ENCODE measurements around the gene RBM38. TPM values are rescaled to one million over a fixed set of nuclear protein-coding genes. Genes with fewer than 3 reads are reported as not detected.

Gene RBM38
- total and polyA plus RNA-seq, 2 of the 4 experiments (the other 2 are of a cell fraction) = 5.2 to 11.9 TPM

DNA sequence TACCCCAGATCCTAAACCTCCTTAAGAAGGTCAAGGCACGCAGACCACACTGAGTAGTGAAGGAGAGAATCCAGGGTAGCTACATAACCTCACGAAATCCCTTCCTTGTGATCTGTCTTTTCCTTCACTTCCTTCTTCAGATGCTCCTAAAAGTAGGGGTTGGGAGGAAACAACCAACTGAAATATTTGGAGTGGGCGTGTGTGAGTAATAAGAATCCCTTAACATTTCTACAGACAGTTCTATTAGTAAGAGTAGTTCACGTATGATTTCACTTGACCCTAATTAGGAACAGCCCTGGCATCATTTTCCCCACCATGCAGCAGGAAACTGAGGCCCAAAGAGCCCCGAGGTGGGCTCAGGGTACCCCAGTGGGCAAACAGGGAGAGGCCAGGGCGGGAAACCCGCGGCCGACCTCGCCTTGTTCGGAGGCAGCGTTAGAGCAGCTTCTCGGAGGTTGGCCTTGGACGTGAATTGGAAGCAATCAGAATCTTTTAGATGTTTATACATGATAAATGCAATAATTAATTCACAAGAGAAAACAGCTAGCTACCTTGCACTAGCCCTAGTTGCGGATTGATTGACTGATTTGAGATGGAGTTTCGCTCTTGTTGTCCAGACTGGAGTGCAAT is 41.0 kb upstream of the RBM38 start:
- Histone ChIP-seq H4K5ac (ENCODE audit: low read depth, low read length) (no peak overlapping the region), H3K27me3 (ENCODE audit: control insufficient read depth, insufficient read depth, low read length) (no peaks in the 10 kb centered on the region), H3K18ac (ENCODE audit: low read depth, low read length) (no peak overlapping the region), H3K27ac (ENCODE audit: insufficient read depth, low read length) (no peak overlapping the region), H3K4me2 (ENCODE audit: low read depth, low read length) (no peak overlapping the region), H2BK5ac (ENCODE audit: low read depth, low read length, poor library complexity, severe bottlenecking) (no peak overlapping the region), H4K8ac (ENCODE audit: low read depth in 2 of 2, low read length in 2 of 2) (peak overlapping the region; percentile 4 to 68; a peak in 3 of 4 replicates), H2AK5ac (ENCODE audit: low read depth, low read length) (no peak overlapping the region), H4K91ac (ENCODE audit: insufficient read depth, low read depth, low read length) (no peak overlapping the region), H2BK15ac (ENCODE audit: low read depth, low read length) (no peak overlapping the region), H2AK9ac (replicated peaks; ENCODE audit: low read depth, low read length, poor library complexity) (no peak overlapping the region), H4K20me1 (ENCODE audit: insufficient read depth, low read length) (peaks cover 14% of the 10 kb centered on the region), H3K56ac (ENCODE audit: extremely low read depth, insufficient read depth, low read length) (no peak overlapping the region), H3K9me3 (ENCODE audit: control insufficient read depth, insufficient read depth, low read length) (no peaks in the 10 kb centered on the region), H3K9me1 (ENCODE audit: insufficient read depth, low read length) (0 out of 2 replicates have a peak, but pooled peaks cover 3% of the 10 kb centered on the region), H3K4me1 (ENCODE audit: control insufficient read depth, insufficient read depth, low read length) (peaks cover 3% of the 10 kb centered on the region; the same call in 1 of the 2 replicates), H3K4ac (ENCODE audit: low read depth, low read length) (no peak overlapping the region), H3K4me3 (ENCODE audit: insufficient read depth, low read depth, low read length) (no peak overlapping the region), H3K79me1 (ENCODE audit: low read depth in 1 of 2, low read length in 2 of 2) (peaks cover 14 to 31% of the 10 kb centered on the region in 2 experiments), H3K14ac (replicated peaks; ENCODE audit: low read depth, low read length) (no peak overlapping the region), H3K9ac (ENCODE audit: low read depth, low read length) (no peak overlapping the region), H2BK120ac (ENCODE audit: low read depth, low read length) (no peak overlapping the region), H3K36me3 (ENCODE audit: control insufficient read depth, insufficient read depth, low read length) (peaks cover 11% of the 10 kb centered on the region), H2AFZ (replicated peaks; ENCODE audit: low read length, poor library complexity) (peak overlapping the region; percentile 60), H2BK20ac (ENCODE audit: low read depth, low read length) (no peak overlapping the region), H3K23ac (ENCODE audit: low read depth, low read length) (no peak overlapping the region)
- BruUV-seq (replicated peaks) = no TSS peak
- dilution Hi-C loops (cut with HindIII; ENCODE audit: low sequenced_read_pairs, unreplicated experiment) = no loop called here
- in situ Hi-C loops (cut with MboI; ENCODE audit: low sequenced_read_pairs) = loop anchor here (25.0 kb wide), 1 partner anchor 963 kb away; the partner anchor contains the start of genes AURKA and CSTF1
- ATAC-seq (ENCODE audit: low read depth) (no peak), DNase-seq (peak; percentile 23)
- TF ChIP-seq POLR2A (IDR thresholded peaks at IDR 0.05; ENCODE audit: low read depth, low read length) (no peak), SMC3 (IDR thresholded peaks at IDR 0.05; ENCODE audit: low read depth, low read length) (no peak), CEBPB (IDR thresholded peaks at IDR 0.05; ENCODE audit: low read depth, low read length) (no peak), CHD1 (IDR thresholded peaks at IDR 0.05; ENCODE audit: low read depth, low read length) (no peak), FOS (IDR thresholded peaks at IDR 0.05; ENCODE audit: low read depth, low read length) (no peak), BHLHE40 (IDR thresholded peaks at IDR 0.05; ENCODE audit: low read depth, low read length) (no peak), RCOR1 (IDR thresholded peaks at IDR 0.05; ENCODE audit: insufficient replicate concordance, low read length) (no peak), CTCF (conservative IDR thresholded peaks at IDR 0.05; ENCODE audit: low read depth, low read length) (no peak), NFE2L2 (IDR thresholded peaks at IDR 0.05; ENCODE audit: low read depth, low read length) (no peak), RFX5 (IDR thresholded peaks at IDR 0.05; ENCODE audit: low read depth, low read length) (no peak)
- TF ChIP-seq, protein P1, sequence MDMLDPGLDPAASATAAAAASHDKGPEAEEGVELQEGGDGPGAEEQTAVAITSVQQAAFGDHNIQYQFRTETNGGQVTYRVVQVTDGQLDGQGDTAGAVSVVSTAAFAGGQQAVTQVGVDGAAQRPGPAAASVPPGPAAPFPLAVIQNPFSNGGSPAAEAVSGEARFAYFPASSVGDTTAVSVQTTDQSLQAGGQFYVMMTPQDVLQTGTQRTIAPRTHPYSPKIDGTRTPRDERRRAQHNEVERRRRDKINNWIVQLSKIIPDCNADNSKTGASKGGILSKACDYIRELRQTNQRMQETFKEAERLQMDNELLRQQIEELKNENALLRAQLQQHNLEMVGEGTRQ (IDR thresholded peaks at IDR 0.05; ENCODE audit: low read depth, low read length) = no peak
- TF ChIP-seq, protein P2, sequence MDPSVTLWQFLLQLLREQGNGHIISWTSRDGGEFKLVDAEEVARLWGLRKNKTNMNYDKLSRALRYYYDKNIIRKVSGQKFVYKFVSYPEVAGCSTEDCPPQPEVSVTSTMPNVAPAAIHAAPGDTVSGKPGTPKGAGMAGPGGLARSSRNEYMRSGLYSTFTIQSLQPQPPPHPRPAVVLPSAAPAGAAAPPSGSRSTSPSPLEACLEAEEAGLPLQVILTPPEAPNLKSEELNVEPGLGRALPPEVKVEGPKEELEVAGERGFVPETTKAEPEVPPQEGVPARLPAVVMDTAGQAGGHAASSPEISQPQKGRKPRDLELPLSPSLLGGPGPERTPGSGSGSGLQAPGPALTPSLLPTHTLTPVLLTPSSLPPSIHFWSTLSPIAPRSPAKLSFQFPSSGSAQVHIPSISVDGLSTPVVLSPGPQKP (IDR thresholded peaks at IDR 0.05; ENCODE audit: borderline replicate concordance, low read depth, low read length) = no peak
- ChIA-PET CTCF (interaction anchor here (0.6 kb wide), 1 partner anchor 1475 kb away, joined by 3 read pairs; no protein-coding TSS in a partner anchor), POLR2A (ENCODE audit: unreplicated experiment) (no interaction called here)
- intact Hi-C loops (cut with micrococcal nuclease) = no loop called here
- no CpG with 5 or more reads among the region's 16 CpGs for WGBS, 2 experiments (ENCODE audit: extremely low coverage in 2 of 2, insufficient read length in 1 of 2)

All from IMR-90 (cell line).